COLO829 (cell line): ENCODE data around the gene CGGBP1.
"Not testable (repeated sequence)": the region's sequence is repeated elsewhere in the genome, so short reads cannot be mapped to it uniquely, and the experiment has no call there.

Source experiments
- DNase-seq: peaks from one replicate; pipeline ENCODE4 v3.0.0; 2012; ENCODE audit warnings: low spot score

The CGGBP1 gene

GRCh38 chr3:88034491-88035275, 24.1 kb downstream of the CGGBP1 start:
- no peak for DNase-seq

DNA sequence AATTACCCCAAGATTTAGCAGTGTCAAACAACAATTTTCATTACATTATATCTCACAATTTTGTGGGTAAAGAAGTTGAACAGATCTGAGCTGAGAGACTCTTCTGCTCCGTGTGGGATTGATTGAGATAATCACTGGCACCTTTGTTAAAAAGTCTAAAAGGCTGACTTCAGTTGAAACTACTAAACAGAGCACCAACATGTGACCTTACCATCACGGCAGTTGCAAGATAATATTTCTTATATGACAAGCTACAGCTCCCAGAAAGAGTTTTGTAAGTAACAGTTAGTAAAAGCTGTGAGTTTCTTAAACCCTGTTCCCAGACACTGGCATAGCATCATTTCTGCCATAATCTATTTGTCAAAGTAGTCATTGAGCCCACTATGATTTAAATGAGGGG, 25.0 kb downstream of the CGGBP1 start:
- DNase-seq, result peak; percentile 93

DNA sequence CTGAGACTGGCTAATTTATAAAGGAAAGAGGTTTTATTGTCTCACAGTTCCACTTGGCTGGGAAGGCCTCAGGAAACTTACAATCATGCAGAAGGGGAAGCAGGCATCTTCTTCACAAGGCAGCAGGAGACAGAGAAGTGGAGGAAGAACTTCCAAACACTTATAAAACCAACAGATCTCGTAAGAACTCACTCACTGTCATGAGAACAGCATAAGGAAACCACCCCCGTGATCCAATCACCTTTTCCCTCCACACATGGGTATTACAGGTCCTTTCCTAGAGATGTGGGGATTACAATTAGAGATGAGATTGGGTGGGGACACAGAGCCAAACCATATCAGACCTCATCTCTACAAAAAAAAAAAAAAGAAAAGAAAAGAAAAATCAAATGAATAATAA, 25.7 kb downstream of the CGGBP1 start:
- no peak for DNase-seq

GRCh38 chr3:88032245-88032644, 26.6 kb downstream of the CGGBP1 start:
- no peak for DNase-seq

DNA sequence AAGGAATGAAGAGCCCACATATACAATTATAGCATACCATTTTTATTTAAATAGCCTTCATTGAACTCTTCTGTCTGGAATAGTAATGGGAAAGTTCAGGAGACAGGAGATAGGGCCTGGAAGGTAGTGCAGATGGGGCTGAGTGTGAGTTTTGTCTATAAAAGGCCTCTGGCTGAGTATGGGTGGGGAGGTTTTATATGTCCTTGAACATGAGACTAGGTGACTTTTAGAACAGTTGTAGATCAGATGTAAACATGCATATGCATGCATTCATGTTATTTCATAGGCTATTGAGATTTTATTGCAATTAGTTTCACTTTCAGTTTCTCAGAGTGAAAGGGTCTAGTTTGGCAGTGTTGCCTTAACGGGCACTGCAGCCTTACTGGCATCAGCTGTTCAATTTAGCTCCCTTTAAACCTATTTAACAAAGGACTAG, 27.1 kb downstream of the CGGBP1 start:
- peak; percentile 60 for DNase-seq

- no peak for DNase-seq
Observed at GRCh38 chr3:88030210-88030609, 28.6 kb downstream of the CGGBP1 start.

- DNase-seq, result no peak
Observed at GRCh38 chr3:88028876-88029275, 29.9 kb downstream of the CGGBP1 start.

GRCh38 chr3:88025001-88025552, 33.7 kb downstream of the CGGBP1 start:
- DNase-seq, result no peak

DNA sequence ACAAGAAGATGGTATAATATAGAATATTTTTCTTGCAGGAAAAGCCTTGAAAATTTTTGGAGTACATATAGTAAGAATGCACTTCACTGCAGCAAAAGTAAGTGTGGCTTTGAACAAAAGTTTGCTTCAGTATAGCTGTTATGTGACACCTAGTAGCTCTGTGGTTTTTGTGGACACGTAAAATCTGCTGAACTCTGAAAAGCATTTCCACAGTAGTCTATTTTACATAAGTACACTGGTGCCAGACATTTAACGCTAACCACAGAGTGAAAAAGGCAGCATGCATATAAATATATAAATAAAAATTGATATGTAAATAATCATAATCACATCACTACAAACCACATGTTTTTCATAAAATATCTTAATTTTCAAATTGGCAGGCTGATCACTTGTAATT, 39.8 kb downstream of the CGGBP1 start:
- no peak for DNase-seq

GRCh38 chr3:88015656-88016055, 43.1 kb downstream of the CGGBP1 start:
- not testable (repeated sequence) for DNase-seq

GRCh38 chr3:88013592-88013991, 45.2 kb downstream of the CGGBP1 start:
- DNase-seq, result no peak

- DNase-seq, result no peak
Observed at GRCh38 chr3:88010810-88011209, 48.0 kb downstream of the CGGBP1 start.

DNA sequence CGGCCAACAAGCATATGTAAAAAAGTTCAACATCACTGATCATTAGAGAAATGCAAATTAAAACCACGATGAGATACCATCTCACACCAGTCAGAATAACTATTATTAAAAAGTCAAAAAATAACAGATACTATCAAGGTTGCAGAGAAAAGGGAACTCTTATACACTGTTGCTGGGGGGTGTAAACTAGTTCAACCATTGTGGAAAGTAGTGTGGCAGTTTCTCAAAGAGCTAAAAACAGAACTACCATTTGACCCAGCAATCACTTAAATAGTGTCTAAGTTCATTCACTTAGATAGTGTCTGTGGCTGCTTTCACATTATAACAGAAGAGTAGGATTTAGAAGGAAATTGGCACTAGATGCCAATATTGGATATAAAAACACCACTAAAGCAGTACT, 49.7 kb downstream of the CGGBP1 start:
- no peak for DNase-seq

GRCh38 chr3:88005066-88005465, 53.7 kb downstream of the CGGBP1 start:
- peak; percentile 54 for DNase-seq

- DNase-seq, result peak; percentile 64
Observed at GRCh38 chr3:88003115-88003755, 55.6 kb downstream of the CGGBP1 start.

- DNase-seq, result no peak
Observed at GRCh38 chr3:88002448-88002847, 56.4 kb downstream of the CGGBP1 start.
